ENCODE measurements around the gene ITPR2.
"Not testable (repeated sequence)": the region's sequence is repeated elsewhere in the genome, so short reads cannot be mapped to it uniquely, and the experiment has no call there.

ITPR2 gene

DNA sequence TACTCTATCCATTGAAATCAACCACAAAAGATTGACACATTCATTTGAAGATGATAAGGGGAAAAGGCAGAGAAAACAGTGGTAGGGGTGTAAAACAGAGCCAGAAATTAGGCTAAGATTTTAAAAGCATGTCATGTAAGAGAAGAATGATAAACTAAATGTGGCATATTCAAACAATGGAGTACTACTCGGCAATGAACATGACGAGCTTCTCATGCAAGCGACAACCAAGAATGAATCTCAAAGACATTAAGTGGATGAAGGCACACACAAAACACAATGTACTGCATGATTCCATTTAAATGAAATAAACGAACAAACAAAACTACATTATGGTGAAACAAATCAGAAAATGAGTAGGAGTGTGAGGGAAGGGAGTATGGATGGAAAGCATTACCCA lies 134.8 kb downstream of the ITPR2 start:
- DNase-seq, result no peak

DNA sequence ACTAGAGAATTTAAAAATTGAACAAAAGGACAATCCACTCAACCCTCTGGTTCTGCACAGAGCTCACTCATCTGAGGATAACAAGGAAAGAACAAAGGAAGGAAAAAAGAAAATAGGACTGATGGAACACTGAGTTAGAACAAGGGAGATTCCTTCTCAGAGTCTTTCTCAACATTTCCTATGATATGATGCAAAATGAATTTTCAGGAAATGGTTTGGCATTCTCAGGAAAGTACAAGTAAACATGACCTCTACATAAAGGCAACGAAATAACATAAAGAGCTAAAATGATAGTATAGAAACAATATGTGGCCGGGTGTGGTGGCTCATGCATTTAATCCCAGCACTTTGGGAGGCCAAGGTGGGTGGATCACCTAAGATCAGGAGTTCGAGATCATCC lies 135.8 kb downstream of the ITPR2 start:
- no peak for DNase-seq

DNA sequence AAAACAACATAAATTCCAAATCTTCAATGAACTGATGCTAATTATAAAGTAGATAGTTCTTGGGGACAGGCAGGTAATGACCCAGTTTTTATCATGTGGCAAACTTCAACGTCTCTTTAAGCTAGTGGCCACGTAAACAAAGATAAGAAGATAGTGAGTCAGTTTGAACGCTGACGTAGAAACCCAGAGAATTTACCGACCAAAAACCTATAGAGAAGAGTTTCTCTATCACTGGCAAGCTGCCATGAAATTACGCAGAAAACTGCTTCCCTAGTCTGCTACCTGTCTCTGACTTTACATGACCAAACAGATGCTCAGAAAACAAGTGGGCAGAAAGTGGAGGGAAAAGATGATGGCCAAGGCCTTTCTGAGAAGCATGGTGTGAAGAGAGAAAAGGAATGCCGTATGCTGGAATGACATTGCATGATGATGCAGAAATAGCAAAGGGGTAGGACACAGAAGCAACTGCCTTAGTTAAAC lies 136.3 kb downstream of the ITPR2 start:
- no peak for DNase-seq

DNA sequence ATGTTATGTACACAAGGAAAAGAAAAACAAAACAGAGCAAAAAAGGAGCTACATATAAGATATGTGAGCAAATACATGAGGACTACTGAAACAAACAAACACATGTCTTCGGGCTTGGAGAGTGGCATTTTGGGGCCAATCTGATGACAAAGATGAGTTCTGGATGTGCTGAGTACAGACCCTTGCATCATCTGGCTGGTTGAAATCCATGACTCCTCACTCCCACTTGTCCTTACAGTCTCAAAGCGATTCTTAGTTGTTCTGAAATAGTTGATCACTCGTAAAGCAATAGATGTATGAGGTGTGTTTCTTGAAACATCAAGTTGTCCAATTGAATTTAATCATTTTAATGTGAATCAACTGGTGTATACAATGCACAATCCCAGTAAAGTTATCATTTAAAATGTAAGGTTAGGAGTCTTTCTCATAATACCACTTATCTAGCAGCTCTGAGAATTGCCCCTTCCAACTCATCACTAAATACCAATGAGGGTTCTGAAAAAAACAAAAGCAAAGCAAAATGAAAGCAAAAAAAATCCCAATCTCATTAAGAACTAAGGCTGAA lies 136.9 kb downstream of the ITPR2 start:
- DNase-seq, result no peak

DNA sequence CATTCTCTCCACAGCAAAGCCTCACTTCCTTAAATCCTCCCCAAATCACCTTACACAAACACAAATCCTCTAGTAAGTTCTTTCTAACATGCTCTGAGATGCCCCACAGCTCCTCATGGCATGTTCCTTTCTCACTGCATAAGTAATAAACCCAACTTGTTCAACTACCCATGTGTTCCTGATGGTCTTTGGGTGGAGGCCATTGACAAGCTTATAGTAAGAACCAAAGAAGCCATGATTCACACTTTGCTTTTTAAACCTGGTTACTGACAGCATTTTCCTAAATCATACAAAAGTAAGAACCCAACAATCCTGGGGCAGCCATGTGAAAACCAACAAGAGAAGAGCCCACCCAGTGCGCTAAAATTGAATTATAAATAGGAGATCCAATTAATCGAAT lies 138.6 kb downstream of the ITPR2 start:
- no peak for DNase-seq

DNA sequence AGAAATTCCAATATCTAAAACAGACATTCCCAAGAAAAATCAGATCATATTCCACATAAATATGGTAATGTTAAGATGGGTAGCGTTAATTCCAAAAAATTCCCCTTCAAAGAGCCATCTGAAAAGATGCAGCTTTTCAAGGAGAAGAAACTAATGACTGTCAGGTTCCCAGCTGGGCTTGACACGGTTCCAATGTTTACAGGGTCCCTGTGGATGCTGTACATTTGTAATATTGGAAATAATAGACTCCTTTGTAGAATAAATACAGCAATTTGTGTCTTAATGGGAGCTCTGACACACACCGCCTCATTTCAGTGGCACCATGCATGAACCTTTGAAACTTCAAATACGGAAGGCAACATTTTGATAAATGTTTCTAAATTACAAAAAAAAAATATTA lies 140.6 kb downstream of the ITPR2 start:
- no peak for DNase-seq

DNA sequence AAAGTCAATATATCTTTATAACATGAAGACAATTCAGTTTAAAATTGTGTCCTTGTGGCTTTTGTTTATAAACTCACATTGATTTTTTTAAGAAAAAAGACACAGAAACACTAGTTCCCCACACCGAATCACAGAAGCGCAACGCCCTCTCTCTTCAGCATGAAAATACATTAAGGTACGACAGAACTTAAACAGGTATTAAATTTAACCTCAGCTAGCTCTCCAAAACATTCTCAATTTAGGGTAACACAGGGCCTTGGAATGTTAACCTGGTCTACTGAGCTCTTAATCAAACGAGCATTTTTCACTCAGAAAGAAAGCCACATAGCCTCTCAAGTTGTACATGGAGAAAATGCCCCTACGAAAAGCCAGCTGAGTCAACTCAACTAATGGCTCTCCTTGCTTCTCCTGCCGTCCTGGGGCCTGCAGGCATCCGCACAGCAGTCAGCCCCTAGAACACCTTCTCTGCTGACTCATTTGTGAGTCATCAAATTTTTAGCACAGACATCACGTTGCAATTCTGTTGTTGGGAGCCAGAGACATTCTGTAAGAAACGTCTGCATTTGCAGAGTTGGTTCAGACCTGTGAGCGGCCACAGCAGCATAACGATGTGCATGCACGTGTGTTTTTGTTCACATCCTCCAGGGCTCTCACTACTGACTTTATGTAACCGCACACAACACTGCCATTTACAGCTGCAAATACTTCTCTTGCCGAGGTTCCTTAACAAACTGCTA lies 141.6 kb downstream of the ITPR2 start:
- no peak for DNase-seq

DNA sequence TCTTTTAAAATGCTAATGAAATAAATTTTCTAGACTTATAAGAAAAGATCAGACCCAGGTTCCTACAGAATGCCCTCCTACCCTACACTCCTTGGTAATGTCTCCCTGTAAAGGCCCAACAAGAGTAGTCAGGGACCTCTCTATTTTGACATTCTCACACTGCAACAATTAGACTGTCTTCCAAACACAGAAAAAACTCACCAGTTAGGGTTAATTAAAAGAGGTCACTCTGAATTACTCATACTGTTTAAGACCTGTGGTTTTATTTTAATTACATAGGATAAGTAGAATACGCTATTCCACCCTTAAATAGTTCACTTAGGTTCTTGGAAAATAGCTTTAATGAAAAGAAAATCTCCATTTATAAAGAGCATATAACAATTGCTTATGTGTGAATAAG lies 142.4 kb downstream of the ITPR2 start:
- DNase-seq, result no peak

DNA sequence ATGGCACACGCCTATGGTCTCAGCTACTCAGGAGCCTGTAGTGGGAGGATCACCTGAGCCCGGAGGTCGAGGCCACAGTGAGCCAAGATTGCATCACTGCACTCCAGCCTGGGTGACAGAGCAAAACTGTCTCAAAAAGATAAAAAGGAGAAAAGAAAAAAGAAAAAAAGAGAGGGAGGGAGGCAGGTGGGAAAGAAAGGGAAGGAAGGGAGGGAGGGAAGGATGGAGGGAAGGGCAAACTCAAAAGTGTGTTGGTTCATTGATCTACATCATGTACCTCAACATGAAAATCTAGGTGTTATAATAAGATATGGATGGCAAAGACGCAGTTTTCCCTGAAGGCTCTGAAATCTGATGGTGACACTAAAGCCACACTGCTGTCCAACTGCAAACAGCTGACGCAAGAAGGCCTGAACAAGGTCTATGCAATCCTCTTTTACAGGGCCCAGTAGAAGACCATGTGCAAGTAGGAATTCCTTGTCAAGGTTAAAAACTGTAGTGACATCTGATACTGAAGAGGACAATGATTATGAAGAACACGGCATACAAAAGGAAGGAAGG lies 143.6 kb downstream of the ITPR2 start:
- no peak for DNase-seq

GRCh38 chr12:26688344-26688904 lies 144.6 kb downstream of the ITPR2 start:
- DNase-seq, result no peak

DNA sequence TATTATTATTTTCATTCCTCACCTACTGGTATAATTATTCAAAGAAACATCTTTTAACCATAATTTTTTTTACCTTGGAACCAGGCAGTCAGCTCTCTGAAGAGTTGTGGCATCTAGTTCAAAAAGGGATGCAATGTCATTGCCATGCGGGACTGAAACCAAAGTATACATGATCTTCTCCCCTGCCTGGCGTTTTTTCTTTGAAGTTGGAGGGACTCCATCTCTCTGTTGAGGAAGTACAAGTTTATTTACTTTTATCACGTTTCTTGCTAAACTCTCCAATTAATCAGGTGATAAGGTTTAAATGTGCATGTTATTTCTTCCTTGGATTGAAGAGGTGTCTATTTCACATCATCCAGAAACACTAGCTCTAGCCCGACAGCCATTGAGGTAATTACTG lies 146.6 kb downstream of the ITPR2 start:
- no peak for DNase-seq

- DNase-seq, result no peak
Measured at GRCh38 chr12:26684101-26684500, 148.9 kb downstream of the ITPR2 start.

GRCh38 chr12:26683443-26683842 lies 149.6 kb downstream of the ITPR2 start:
- no peak for DNase-seq

DNA sequence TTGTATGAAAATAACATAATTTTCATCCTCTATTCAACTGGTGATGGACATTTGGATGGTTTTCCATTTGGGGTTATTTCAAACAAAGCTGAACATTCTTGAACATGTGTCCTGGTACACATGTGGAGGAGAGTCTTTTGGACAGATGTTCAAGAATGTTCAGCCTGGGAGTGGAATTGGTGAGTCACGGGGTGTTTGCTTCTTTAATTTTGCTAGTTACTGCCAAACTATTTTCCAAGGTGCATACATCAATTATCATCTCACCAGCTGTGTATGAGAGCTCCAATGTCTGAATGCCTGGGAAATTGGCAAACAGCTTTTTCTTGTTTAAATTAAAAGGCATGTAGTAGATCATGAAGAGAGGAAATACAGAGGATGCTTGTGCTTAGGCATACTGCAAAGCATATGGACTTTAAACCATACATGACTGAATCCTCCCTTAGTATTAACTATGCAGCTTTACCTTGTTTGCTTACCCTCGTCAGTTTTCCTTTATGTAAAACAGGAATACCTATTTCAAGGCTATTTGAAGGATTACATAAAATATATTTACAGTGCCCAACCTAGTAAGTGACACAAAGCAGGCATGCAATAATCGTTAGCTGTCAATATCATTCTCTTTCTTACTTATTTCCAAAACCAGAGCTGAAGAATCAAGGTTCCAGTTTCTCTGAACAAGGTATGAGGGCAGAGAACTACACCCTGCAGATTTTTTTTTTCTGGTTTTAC lies 152.1 kb downstream of the ITPR2 start:
- DNase-seq, result no peak

DNA sequence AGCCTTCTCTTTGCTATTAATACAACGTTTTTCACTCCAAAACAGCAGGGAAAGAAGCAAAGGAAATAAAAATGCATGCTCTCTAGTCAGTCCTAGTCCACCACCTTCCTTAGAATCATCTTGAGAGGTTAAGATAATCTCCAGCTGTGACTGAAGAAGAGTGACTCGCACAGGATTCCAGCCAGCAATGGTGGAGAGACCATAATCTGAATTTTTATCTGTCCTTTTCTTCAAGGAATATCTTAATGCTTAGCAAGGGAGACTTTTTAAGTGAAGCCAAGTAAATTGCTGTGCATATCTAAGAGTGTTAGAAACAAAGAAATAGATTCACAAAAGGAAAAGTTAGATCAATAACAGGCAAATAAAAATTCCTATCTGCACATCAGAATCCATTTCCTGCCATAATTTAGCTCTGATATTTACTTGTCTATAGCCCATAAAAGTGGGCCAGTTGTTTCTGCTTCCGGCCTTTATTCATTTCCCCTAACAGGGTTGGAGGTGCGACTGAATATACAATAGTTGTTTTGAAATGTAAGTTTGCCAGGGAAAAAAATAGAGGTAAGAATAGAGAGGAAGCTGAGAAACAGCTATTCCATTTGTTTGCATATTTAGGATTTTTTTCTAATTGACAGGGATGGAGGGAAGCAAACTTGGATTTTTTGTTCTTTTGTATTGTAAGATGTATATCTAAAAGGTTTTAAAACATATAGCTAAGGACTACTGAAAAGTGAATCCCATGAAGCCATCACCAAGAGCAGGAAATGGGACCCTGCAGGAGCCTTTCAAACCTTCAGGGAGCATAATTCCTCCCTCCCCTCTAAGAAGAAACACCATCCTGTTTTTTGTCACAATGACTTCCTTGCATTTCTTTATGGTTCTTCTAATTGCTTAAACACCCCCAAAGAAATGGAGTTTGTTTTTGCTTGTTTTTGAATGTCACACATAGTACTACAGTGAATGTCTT lies 154.0 kb downstream of the ITPR2 start:
- DNase-seq, result no peak

- not testable (repeated sequence) for DNase-seq
Measured at GRCh38 chr12:26671487-26671886, 161.5 kb downstream of the ITPR2 start.

GRCh38 chr12:26668847-26669246 lies 164.1 kb downstream of the ITPR2 start:
- no peak for DNase-seq

GRCh38 chr12:26668230-26668629 lies 164.8 kb downstream of the ITPR2 start:
- no peak for DNase-seq

DNA sequence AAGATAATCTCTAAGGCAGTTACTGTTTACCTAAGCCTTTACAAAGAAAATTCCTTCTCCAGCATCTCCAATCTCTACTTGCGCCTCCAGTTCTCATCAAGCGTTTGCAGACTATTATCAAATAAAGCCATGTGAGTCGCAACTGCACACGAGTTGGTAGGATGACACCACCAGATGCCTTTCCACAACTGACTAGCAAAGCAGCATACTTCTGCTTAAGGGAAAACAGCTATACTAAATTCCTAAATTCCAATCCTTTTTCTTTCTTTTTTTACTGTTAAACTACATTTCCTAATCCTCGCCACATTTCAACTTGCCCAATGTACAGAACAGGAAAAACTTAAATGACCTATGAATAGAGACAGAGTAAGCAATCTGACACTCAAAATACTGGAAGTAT lies 166.7 kb downstream of the ITPR2 start:
- DNase-seq, result no peak

GRCh38 chr12:26661399-26661798 lies 171.6 kb downstream of the ITPR2 start:
- DNase-seq, result no peak

DNA sequence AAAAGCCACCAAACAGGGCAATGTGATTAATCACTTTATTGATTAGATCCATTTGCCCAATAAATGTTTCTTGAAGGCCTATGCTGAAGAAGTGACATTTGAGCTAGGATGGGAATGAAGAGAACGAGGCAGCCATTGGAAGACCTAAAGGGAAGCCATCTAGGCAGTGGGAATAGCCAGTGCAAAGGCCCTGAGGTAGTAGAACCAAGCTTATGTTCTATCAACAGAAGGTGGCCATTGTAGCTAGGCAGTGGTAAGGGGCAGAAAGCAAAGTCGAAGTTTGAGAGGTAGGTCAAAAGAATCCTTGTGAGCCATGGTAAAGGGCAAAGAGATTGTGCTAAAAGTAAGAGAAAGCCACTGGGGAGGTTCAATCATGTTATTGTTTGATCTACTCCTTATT lies 173.1 kb downstream of the ITPR2 start:
- DNase-seq, result no peak

GRCh38 chr12:26658991-26659390 lies 174.0 kb downstream of the ITPR2 start:
- DNase-seq, result no peak

Data from T-helper 9 cell (primary cell).